Stimulated activated CD4-positive, alpha-beta T cell treated with anti-CD3 and anti-CD28 coated beads, Interleukin-12 subunit alpha, Interleukin-12 subunit beta, amount 100 ng/mL, for 48 hours (primary cell): ENCODE measurements around the gene SP7.
"Not testable (repeated sequence)": the region's sequence is repeated elsewhere in the genome, so short reads cannot be mapped to it uniquely, and the experiment has no call there.

Experiments used
- DNase-seq, 3 donors: peaks; one replicate each; pipeline ENCODE4 v3.0.0-alpha.2; 2020; ENCODE audit warnings: low read depth in 2 of 3, low spot score in 1 of 3

SP7 gene

DNA sequence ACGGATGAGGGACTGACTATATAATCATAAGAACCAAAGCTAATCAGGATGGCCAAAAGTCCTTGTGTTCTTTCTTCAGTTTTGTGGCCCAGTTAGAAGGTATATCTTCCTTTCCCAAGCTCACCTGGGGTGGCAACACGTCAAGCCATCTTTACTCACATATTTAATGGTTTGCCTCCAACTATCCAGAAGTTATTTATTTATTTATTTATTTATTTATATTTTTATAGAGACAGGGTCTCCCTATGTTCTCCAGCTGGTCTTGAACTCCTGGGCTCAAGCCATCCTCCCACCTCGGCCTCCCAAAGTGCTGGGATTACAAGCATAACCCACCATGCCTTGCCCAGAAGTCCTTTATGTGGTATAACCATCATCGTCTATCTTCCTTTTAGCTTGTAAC is 11.8 kb upstream of the SP7 start:
- DNase-seq: no peak

DNA sequence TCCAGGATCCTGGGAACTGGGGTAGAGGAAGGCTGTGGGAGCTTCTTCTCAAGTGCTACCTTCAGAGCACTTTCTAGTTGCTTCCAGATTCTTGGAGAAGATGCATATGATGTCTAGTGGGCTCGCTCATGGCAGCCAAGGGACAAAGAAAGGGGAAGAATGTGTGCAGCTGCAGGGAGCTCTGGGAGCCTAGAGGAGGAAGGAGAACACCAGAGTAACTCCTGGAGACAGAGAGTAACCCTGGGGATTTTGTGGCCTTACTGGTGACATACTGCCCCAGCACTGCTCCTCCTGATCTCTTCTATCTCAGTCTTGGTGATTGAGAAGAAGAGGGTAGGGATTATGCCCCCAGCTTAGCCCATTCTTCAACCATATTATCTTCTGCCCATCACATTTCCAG is 10.3 kb upstream of the SP7 start:
- no peak for DNase-seq

DNA sequence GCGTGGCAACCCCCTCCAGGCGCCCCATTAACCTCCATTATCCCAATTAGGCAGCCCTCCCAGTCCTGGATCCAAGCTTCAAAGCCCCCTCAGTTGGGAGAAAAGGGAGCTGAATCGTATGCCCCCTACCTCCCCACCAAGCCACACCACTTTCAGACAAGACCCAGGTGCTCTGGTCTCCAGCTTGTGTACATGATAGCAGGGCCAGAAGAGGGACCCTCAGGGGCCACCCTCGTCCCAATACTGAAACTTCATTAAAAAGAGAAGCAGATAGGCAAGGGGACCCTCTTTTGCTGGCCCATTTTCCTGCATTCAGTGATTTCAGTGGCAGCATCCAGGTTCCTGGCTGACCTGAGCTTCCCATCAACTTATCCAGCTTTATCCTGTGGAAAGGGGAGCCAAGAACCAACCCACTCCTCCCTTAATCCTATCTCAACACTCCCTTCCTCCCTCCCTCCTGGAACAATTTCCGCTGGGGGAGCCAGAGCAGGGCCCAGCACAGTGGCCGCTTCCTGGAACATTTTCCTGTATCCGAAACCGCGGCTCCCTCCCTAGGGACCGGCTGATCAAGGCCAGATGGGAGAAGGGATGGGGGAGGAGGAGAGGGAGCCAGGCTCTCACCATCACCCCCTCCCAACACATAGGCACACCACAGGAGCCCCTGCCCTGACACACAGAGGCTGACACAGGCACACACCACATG is 9.5 kb upstream of the SP7 start:
- DNase-seq: no peak

DNA sequence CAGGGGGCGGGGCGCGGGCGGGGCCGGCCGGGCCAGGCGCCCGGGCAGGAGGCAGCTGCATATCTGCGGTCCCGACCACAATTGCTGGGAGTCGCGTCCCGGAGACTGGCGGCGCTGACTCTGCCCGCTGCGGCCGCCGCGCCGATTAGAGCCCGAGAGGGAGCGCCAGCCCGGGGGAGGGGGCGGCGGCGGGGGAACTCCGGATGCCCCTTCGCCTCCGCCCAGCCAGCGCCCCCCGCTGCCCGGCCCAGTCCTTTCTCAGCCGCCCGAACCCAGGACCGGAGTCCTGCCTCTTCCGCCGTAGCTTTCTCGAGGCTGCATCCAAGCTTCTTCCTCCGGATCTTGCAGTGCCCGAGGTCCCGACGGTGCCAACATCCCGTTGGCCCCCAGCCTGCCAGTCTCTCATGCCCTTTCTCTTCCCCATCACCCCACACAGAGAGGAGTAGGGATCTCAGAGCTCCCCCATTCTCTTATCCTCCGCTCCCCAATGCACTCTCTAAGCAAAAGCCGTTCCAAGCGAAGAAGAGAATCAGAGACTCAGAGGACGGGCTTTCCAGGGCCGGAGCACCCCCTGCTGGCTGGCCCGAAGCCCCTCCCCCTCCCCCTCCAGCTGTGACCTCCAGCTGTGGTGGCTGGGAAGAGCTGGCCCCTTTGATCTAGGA is 8.8 kb upstream of the SP7 start:
- DNase-seq: peak; percentile 43 to 81 (median 72)

DNA sequence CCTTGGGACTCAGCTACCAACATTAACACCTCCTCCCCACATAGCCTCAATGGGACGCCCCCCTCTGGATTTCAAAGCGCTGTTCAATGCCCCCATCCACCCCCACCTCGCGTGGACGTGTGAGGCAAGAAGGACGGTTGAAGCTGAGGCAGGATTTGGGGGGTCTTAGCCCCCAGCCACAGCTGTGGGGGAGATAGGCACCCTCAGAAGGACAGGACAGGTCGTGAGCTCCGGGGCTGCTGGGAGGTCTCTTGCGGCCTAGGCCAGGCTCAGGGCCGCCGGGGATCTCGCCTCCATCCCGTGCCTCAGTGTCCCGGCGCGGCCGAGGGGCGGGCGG is 8.3 kb upstream of the SP7 start:
- DNase-seq: no peak

DNA sequence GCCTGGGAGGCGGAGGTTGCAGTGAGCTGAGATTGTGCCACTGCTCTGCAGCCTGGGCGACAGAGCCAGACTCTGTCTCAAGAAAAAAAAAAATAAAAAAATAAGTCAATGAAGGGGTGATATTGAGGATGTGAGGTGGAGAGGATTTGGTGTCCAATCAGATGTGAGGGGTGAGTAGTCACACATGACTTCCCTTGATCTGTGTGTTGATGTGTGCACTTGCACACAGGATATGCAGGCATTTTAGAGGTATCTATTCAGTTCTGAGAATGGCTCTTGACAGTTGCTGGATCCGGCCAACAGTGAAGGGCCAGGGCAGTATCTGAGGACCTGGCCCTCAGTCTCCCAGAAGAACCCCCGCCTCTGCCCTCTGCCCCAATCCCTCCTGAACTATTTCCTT is 7.8 kb upstream of the SP7 start:
- no peak for DNase-seq

DNA sequence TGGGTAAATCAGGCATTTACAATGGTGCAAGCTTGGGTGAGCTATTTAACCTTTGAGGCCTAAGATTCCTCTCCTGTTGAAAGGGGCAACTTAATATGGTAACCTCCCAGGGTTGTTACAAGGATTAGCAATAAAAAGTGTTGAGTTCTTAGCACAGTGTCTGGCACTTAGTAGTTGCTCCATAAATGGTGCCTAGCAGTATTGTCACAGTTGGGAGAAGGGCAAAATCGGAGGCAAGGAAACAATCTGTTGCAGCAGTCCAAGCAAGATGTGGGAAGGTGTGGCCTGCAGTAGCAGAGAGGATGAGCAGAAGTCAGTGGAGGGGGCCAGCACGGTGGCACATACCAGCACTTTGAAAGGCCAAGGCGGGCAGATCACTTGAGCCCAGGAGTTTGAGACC is 7.3 kb upstream of the SP7 start:
- no peak for DNase-seq

DNA sequence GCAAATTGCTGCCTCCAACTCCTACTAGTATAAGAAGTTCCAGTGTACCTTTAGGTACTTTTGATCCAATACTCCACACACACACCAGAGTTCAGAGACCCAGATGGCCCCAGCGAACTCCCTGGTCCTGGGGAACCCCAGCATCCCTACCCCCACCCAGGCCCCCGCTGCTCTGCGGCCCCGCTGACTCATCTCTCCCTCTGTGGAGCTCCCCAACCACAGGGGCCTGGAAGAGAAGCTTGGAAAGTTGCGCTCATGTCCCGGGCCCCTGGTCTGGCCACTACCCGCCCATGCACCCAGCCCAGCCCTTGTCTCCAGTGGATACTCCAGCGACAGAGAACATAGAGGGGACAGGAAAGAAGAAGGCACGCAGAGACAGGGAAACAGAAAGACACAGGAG is 4.2 kb upstream of the SP7 start:
- no peak for DNase-seq

DNA sequence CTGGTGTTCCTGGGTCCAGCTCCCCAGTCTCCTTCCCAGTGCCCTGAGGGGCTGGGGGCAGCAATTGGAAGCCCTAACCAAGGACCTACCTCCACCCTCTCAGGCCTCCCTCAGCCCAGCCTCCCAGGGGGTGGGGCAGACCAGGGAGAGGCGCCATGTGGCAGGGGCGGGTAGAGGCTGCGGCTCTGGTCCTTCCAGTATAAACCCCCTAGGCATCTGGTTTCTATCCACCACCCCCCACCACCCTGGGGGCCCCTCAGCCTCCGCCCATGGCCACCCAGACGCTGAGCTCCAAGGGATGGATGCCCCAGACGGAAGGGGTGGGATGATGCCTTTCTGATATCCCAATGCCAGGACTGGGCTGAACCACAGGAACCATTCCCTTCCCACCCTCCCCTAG is 2.8 kb upstream of the SP7 start:
- no peak for DNase-seq

DNA sequence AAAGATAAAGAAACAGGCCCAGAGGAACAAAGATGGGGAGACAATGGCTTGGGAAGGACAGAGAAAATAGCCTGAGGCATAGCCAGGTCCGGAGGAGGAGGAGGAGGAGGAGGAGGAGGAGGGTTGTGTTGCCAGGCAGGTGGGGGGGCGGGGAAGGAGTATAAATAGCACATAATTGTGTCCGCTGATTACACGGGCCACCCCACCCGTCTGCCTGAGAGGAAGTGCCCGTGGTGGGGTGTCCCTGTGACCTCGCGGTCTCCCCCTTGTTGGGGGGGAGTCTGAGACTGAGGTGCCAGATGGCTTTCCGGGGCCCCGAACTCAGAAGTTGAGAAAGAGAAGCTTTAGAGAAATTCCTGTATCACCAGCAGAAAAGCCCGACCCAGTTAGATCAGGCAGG is 1.9 kb upstream of the SP7 start:
- no peak for DNase-seq

DNA sequence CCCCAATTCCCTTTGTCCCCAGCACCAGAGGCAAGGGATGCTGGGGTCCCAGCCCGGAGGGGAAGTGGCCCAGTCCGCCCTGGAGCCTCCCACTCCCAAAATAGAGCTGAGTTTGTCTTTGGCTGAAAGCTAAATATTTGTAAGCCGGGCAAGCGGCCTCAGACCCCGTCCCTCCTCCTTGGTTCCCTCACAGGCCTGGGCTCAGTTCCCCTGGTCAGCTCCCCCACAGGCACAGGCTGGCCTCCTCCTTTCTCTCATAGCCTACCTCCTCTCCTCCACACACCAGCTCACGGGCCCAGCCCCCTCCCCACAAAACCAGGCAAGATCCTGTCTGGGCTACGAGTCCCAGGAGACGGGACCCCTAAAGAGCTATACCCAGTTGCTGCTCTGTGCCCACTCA is 1.3 kb downstream of the SP7 start:
- no peak for DNase-seq

DNA sequence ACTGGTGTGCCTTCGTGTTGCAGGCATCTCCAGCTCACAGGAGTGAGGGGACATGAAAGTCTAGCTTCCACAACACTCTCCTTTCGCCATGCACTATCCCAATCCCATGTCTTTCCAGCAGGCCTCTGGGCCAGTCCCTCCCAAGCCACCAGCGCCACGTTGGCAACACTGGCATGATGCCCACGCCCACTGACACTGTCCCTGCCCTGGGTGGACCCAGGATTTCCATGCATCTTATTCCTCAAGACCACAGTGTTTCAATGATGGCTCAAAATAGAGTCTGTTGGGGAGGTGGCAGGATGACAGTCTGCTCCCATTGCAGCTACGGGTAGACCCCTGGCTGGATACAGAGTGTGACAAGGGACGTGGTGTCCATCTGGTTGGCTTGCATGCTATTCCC is 2.3 kb downstream of the SP7 start:
- DNase-seq: no peak

DNA sequence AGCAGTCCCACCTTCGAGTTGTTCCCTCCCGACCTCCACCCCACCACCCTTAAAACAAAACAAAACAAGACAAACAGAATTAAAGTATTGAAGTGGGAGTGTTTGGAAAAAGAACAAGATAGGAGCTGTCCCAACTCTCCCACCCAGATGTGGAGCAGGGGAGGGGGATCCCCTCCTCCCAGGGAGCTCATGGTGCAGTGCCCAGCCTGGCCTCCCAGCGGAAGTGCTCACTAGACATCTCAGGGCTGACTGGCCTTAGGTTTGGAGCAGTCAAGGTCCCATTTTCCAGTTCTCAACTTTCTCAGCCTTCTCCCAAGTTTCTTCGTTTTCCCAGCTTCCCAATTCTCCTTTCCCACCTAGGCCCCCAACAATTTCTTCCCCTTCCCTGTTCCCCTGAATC is 2.9 kb downstream of the SP7 start:
- DNase-seq: no peak

DNA sequence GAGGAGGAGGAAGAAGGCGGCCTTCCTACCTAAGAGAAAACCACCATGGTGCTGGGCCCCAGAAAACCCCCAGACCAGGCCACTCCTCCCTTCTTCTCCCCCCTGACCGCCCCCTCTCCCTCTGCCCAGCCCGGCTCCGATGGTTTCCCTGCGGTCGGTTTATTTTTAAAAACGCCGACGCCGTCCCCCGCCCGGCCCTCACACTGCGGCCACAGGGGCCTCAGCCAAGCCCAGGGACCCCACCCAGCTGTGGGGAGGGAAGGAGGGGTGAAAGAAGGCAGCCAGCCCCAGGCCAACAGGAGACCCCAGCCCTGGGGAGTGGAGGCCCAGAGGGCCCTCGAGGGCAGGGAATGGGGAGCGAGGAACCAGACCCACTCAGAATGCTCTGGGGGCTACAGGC is 3.4 kb downstream of the SP7 start:
- no peak for DNase-seq

DNA sequence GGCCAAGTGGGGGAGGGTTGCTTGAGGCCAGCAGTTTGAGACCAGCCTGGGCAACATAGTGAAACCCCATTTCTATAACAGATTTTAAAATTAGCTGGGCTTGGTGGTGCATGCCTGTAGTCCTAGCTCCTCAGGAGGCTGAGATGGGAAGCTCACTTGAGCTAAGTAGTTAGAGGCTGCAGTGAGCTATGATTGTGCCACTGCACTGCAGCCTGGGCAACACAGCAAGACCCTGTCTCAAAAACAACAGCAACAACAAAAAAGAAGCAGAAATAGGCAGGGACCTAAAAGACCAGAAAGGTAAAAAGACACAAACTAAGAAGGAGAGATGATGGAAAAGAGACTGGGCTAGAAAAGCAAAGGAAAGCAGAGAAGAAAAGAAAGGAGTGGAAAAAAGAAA is 3.8 kb downstream of the SP7 start:
- not testable (repeated sequence) for DNase-seq

DNA sequence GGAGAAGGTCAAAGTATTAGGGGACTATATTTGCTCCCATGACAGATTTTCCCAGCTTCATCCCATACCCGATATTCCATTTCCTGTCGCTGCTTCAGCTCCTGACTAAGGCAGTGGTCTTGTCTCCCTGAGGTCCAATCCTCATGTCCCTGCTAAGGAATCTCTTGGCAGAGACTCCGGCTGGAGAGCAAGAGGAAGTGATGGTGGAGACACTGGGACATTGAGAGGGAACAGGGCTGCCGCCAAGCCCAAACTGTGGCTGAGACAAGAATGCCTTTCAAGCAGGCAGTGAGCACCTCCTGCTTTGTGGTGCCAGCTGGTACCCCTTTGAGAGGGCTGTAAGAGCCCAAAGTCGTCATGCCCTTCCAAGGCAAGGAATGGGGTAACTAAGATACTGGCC is 5.5 kb downstream of the SP7 start:
- DNase-seq: no peak

DNA sequence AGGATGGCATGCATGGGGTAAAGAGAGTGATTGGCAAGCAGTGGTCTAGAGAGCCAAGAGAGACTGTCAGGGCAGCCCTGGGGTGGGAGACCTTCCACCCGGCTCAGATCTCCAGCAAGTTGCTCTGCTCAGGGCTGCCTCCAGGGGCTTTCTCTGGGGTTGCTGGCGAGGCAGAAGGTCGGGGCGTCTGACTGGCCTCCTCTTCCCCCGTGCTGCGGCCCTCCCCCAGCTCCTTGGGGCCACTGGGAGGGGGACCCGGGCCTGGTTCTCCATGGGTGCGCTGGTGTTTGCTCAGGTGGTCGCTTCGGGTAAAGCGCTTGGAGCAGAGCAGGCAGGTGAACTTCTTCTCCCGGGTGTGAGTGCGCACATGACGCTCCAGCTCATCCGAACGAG is 8.1 kb downstream of the SP7 start:
- DNase-seq: no peak

DNA sequence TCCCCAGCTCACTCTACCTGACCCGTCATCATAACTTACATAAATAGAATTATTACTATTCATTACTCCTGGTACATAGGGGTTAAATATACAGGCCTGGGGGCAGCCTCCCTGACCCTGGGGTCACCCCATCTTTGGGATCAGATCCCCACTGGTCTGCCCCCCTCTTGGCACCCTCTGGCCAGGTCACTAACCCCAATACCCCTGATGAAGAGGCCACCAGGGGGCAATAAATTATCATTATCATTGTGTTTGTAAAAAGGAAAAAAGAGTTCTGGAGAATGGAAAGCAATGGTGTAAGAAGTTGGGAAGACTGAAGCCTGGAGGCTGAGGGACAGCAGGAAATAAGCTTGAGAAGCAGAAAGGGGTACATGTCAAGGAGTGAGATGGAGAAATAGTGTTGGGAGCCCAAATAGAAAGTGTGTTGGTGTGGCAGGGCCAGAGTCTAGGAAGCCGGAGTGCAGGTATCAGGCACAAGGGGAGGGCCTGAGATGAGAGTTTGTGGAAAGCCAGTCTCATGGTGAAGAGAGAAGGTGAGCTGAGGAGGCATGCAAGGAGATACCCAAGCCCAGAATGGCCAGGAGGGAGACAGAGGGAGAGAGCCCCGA is 8.6 kb downstream of the SP7 start:
- DNase-seq: no peak

DNA sequence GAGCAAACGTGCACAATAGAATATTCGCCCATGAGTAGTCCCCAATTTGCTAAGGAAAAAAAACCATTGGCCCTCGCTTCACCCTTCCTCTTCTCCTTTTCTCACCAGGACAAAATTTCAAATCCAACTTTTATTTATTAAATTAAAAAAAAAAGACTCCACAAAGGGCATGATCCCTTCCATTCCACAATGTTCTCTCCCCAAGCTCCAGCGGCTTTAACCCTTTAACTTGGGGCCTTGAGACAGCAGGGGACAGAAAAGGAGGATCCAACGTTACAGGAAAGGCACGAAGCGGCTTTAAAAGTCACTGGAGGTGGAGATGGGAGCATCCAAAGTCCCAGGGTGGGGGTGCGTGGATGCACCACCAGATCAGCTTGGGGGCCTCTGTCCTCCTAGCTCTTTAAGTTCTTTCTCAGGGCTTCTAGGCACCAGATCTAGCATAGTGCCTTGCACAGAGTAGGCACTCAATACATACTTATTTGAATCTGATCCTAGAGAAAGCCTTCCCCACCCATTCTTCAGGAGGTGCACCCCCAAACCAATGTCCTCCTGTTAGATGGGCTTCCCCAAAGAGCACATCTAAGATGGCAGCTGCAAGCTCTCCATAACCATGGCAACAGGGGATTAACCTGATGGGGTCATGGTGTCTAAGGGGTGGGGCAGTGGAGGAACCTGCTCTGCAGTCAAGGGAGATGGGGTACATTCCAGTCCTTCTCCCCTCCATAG is 9.5 kb downstream of the SP7 start:
- DNase-seq: no peak

DNA sequence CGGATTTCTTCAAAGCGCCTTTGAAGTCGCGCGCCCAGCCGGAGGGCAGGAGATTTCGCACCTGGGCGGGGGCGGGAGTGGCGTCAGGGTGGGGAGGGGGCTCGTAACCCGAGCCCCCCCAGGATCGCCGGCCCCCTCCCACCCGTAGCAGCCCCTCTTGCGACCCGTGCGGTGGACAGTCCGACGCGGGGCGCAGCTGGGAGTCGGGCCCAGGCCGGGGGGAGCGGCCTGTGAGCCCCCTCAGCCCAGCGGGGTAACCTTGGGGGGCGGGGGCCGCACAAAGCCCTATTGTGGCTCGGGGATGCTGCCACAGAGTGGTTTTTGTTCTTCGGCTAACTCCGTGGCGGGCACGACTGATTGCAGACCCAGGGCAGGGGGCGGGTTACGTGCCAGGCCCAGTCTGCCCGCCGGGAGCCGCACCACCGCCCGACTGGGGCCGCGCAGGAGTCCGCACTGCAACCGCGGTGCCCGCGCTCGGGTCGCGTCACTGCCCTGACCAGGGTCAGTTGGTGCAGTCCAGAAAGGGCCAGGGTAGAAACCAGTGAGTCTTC is 10.6 kb downstream of the SP7 start:
- no peak for DNase-seq

DNA sequence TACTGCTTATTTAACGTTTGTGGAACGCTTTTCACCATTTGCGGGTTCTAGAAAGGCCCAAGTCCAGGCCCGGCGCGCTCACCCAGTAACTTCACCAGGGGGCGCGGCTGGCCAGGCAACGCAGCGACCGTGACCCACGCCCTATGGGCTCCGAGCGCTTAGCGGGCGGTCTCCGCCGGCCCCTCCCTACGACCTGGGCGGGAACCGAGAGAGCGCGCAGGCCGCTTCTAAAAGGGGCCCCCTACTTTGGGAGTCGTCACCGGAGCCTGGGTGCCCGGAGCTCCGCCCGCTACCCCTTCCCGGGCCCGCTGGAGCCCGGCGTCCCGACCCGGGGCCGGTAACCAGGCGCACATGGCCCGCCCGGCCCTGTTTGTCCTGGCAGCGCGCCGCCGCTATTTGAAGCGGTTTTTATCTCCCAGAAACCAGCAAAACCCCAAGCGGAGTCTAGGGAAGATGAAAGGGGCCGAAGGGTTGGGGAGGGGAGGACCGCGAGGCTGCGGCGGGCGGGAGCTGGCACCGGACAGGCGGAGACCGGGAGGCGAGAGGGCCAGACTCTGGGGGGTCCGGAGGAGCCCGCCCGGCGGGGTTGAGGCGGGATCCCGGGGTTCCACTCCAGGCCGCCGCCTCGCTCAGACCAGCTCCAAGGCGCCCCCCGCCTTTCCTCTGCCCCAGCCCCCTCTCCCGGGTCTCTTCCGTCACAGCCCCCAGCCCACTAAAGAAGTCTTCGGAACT is 11.2 kb downstream of the SP7 start:
- DNase-seq: peak; percentile 82 to 89 (median 82)
